NB4 (cell line): Measurements from ENCODE around the gene NARF.

Source experiments
- MYC ChIP-seq: IDR thresholded peaks from 2 replicates; pipeline ENCODE4 v1.6.1; 2011; ENCODE audit warnings: low read depth, low read length
- POLR2A ChIP-seq: IDR thresholded peaks from 2 replicates; pipeline ENCODE4 v1.6.1; 2011; ENCODE audit warnings: mild to moderate bottlenecking; ENCODE audit not compliant: insufficient read length; ENCODE audit errors: extremely low read depth
- TF ChIP-seq, protein P1 (sequence below): IDR thresholded peaks from one replicate; pipeline ENCODE4 v1.5.1; 2012; ENCODE audit warnings: low read depth, low read length
- TF ChIP-seq, protein P2 (sequence below): IDR thresholded peaks from 2 replicates; pipeline ENCODE4 v1.6.1; 2011; ENCODE audit warnings: low read depth, low read length

DNA sequence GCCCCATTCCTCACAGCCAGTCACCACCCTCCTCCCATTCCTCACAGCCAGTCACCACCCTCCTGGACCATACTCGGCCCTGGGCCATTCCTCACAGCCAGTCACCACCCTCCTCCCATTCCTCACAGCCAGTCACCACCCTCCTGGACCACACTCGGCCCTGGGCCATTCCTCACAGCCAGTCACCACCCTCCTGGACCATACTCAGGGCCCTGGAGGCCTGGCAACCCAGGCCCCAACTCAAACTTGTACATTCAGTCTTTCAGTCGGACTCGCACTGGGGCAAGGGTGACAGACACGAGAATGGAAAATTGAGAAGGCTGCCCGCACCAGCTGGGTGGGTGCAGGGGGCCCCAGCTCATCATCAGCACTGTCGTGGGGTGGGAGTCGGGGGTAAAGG, 30.6 kb downstream of the NARF start:
- TF ChIP-seq, protein P1, sequence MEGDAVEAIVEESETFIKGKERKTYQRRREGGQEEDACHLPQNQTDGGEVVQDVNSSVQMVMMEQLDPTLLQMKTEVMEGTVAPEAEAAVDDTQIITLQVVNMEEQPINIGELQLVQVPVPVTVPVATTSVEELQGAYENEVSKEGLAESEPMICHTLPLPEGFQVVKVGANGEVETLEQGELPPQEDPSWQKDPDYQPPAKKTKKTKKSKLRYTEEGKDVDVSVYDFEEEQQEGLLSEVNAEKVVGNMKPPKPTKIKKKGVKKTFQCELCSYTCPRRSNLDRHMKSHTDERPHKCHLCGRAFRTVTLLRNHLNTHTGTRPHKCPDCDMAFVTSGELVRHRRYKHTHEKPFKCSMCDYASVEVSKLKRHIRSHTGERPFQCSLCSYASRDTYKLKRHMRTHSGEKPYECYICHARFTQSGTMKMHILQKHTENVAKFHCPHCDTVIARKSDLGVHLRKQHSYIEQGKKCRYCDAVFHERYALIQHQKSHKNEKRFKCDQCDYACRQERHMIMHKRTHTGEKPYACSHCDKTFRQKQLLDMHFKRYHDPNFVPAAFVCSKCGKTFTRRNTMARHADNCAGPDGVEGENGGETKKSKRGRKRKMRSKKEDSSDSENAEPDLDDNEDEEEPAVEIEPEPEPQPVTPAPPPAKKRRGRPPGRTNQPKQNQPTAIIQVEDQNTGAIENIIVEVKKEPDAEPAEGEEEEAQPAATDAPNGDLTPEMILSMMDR = no peak
- no peak for TF ChIP-seq POLR2A
- TF ChIP-seq, protein P2, sequence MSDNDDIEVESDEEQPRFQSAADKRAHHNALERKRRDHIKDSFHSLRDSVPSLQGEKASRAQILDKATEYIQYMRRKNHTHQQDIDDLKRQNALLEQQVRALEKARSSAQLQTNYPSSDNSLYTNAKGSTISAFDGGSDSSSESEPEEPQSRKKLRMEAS = no peak
- TF ChIP-seq MYC = no peak
